Measurements from ENCODE around the gene ADAMTSL1. TPM values are rescaled to one million over a fixed set of nuclear protein-coding genes. Genes with fewer than 3 reads are reported as not detected.
A peak's percentile ranks its signal among the peaks of the same experiment; 100 is the strongest.

The ADAMTSL1 gene
- total and polyA plus RNA-seq, 2 donors (not counting 3 experiments of a cell fraction or from before 2014, with no cell fraction given), result 15.0 to 18.4 TPM

DNA sequence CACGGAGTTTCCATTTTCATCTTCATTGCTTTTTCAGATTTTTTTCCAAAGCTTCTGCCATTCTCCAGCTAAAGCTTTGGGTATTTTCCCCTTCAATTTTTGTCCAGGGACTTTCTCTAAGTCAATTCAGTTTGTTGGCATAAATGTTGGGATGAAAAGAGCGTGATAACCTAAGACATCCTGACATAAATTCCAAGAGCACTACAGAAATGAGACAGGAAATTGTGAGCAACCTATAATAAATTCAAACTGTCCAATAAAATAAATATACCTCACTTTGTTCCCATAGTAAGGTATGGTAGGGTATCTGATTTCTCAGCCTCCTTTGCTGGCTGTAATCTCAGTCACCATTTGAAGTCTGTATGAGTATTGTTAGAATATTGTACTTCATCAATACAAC is 8.4 kb downstream of the ADAMTSL1 start:
- Histone ChIP-seq H3K4me1 (ENCODE audit: control insufficient read depth, extremely low read depth, insufficient read depth, low read length) (peaks cover 14% of the 10 kb centered on the region), H3K79me2 (ENCODE audit: control insufficient read depth, insufficient read depth, low read length) (peaks cover 47% of the 10 kb centered on the region), H3K27ac (ENCODE audit: insufficient read depth, low read depth, low read length) (no peak overlapping the region), H2AFZ (ENCODE audit: low read depth, low read length) (no peak overlapping the region), H3K9me1 (replicated peaks; ENCODE audit: control insufficient read depth, extremely low read depth, insufficient read depth, low read length) (no peaks in the 10 kb centered on the region), H3K27me3 (ENCODE audit: control insufficient read depth in 2 of 2, insufficient read depth in 2 of 2, low read length in 2 of 2) (no peaks in the 10 kb centered on the region), H3K36me3 (ENCODE audit: control insufficient read depth in 2 of 2, extremely low read depth in 1 of 2, insufficient read depth in 2 of 2, low read length in 2 of 2) (no peaks in the 10 kb centered on the region), H3K9me3 (replicated peaks; ENCODE audit: control insufficient read depth, insufficient read depth, low read length) (no peaks in the 10 kb centered on the region), H4K20me1 (replicated peaks; ENCODE audit: control insufficient read depth, extremely low read depth, insufficient read depth, low read length) (no peaks in the 10 kb centered on the region), H3K9ac (replicated peaks; ENCODE audit: extremely low read depth, insufficient read depth, low read length) (no peak overlapping the region), H3K4me3 (replicated peaks in 1 of 3; ENCODE audit: insufficient read depth in 1 of 3, low read depth in 1 of 3, low read length in 3 of 3) (no peak overlapping the region), H3K4me2 (ENCODE audit: insufficient read depth, low read length) (no peak overlapping the region)
- dilution Hi-C loops (cut with MboI; ENCODE audit: extremely low pct_ligation_motif_present, low sequenced_read_pairs) (no loop called here), intact Hi-C loops (cut with micrococcal nuclease) (no loop called here)
- no TSS peak for BruUV-seq (replicated peaks)
- FAIRE-seq, result no peak
- ChIA-PET CTCF (no interaction called here), POLR2A (no interaction called here)
- TF ChIP-seq POLR2A (IDR thresholded peaks at IDR 0.05; ENCODE audit: low read depth, low read length) (no peak), FOS (IDR thresholded peaks at IDR 0.05; ENCODE audit: borderline replicate concordance, insufficient read depth, low read length) (no peak), JUN (IDR thresholded peaks at IDR 0.05; ENCODE audit: borderline replicate concordance, insufficient read depth, insufficient read length, low read depth) (no peak), EZH2 (IDR thresholded peaks at IDR 0.05; ENCODE audit: borderline replicate concordance, low read depth, low read length, severe bottlenecking) (no peak), MYC (IDR thresholded peaks at IDR 0.05; ENCODE audit: low read depth, low read length) (no peak)
- DNase-seq (ENCODE audit: low read depth, low spot score), result peak; percentile 52

DNA sequence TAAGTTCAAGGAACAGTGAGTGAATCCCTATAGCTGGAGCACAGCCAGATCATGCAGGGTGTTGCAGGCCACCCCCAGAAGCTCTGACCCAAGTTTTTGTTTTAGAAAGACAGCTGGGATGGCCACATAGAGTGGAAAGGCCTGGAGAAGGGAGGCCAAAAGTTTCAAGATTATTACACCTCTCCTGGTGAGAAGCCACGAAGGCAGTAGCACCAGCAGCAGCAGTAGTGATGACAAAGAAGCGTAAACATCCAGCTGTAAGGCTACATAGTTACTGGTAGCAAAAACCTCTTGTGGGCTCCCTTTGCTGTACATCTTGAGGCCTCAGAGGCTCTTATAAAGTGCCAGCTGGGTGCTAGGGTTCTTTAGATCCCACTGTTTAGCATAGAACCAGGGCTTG is 11.8 kb downstream of the ADAMTSL1 start:
- TF ChIP-seq, protein P1, sequence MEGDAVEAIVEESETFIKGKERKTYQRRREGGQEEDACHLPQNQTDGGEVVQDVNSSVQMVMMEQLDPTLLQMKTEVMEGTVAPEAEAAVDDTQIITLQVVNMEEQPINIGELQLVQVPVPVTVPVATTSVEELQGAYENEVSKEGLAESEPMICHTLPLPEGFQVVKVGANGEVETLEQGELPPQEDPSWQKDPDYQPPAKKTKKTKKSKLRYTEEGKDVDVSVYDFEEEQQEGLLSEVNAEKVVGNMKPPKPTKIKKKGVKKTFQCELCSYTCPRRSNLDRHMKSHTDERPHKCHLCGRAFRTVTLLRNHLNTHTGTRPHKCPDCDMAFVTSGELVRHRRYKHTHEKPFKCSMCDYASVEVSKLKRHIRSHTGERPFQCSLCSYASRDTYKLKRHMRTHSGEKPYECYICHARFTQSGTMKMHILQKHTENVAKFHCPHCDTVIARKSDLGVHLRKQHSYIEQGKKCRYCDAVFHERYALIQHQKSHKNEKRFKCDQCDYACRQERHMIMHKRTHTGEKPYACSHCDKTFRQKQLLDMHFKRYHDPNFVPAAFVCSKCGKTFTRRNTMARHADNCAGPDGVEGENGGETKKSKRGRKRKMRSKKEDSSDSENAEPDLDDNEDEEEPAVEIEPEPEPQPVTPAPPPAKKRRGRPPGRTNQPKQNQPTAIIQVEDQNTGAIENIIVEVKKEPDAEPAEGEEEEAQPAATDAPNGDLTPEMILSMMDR (IDR thresholded peaks at IDR 0.05; ENCODE audit: extremely low read depth in 1 of 2, insufficient read depth in 1 of 2, low read depth in 1 of 2, low read length in 2 of 2), result no peak
- no peak for TF ChIP-seq EZH2 (IDR thresholded peaks at IDR 0.05; ENCODE audit: borderline replicate concordance, low read depth, low read length, severe bottlenecking)
- no peak for TF ChIP-seq POLR2A (IDR thresholded peaks at IDR 0.05; ENCODE audit: low read depth, low read length)
- no peak for TF ChIP-seq FOS (IDR thresholded peaks at IDR 0.05; ENCODE audit: borderline replicate concordance, insufficient read depth, low read length)
- TF ChIP-seq, protein P2, sequence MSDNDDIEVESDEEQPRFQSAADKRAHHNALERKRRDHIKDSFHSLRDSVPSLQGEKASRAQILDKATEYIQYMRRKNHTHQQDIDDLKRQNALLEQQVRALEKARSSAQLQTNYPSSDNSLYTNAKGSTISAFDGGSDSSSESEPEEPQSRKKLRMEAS (IDR thresholded peaks at IDR 0.05; ENCODE audit: insufficient read depth, insufficient read length), result no peak
- TF ChIP-seq MYC (IDR thresholded peaks at IDR 0.05; ENCODE audit: low read depth, low read length), result no peak
- no peak for TF ChIP-seq POLR2AphosphoS5 (IDR thresholded peaks at IDR 0.05; ENCODE audit: insufficient read depth, low read depth, low read length)
- H3K79me2 ChIP-seq (ENCODE audit: control insufficient read depth, insufficient read depth, low read length), result peaks cover 36% of the 10 kb centered on the region
- dilution Hi-C loops (cut with MboI; ENCODE audit: extremely low pct_ligation_motif_present, low sequenced_read_pairs), result no loop called here
- ChIA-PET CTCF (interaction anchor here (1.0 to 1.8 kb wide), 4 partner anchors 10 to 231 kb away, joined by 3 to 6 read pairs (median 4); no protein-coding TSS in a partner anchor), POLR2A (no interaction called here)
- H3K9me1 ChIP-seq (replicated peaks; ENCODE audit: control insufficient read depth, extremely low read depth, insufficient read depth, low read length), result no peaks in the 10 kb centered on the region
- H3K4me2 ChIP-seq (ENCODE audit: insufficient read depth, low read length), result no peak overlapping the region
- no peak for DNase-seq (ENCODE audit: low read depth, low spot score)
- H2AFZ ChIP-seq (ENCODE audit: low read depth, low read length), result peak overlapping the region; percentile 54
- FAIRE-seq, result no peak
- intact Hi-C loops (cut with micrococcal nuclease), result no loop called here
- H3K27ac ChIP-seq (ENCODE audit: insufficient read depth, low read depth, low read length), result no peak overlapping the region
- BruUV-seq (replicated peaks), result no TSS peak
- H3K4me1 ChIP-seq (ENCODE audit: control insufficient read depth, extremely low read depth, insufficient read depth, low read length), result peaks cover 32% of the 10 kb centered on the region
- H3K9me3 ChIP-seq (replicated peaks; ENCODE audit: control insufficient read depth, insufficient read depth, low read length), result no peaks in the 10 kb centered on the region
- no peak overlapping the region for H3K4me3 ChIP-seq (replicated peaks in 1 of 3; ENCODE audit: insufficient read depth in 1 of 3, low read depth in 1 of 3, low read length in 3 of 3)
- H3K9ac ChIP-seq (replicated peaks; ENCODE audit: extremely low read depth, insufficient read depth, low read length), result no peak overlapping the region
- H3K27me3 ChIP-seq (ENCODE audit: control insufficient read depth in 2 of 2, insufficient read depth in 2 of 2, low read length in 2 of 2), result no peaks in the 10 kb centered on the region
- no peaks in the 10 kb centered on the region for H3K36me3 ChIP-seq (ENCODE audit: control insufficient read depth in 2 of 2, extremely low read depth in 1 of 2, insufficient read depth in 2 of 2, low read length in 2 of 2)
- no peaks in the 10 kb centered on the region for H4K20me1 ChIP-seq (replicated peaks; ENCODE audit: control insufficient read depth, extremely low read depth, insufficient read depth, low read length)
